IMR-90 (cell line): Measurements from ENCODE around the gene KCNK6. TPM values are rescaled to one million over a fixed set of nuclear protein-coding genes. Genes with fewer than 3 reads are reported as not detected.

ENCODE experiments used
- ATAC-seq: fragments of 200-7000 bp; cut with Tn5 transposase; 2 replicates; pipeline ENCODE4 v1.9.1; 2020; ENCODE audit warnings: low read depth, mild to moderate bottlenecking, moderate library complexity
- BruUV-seq: library from RNA; stranded (reverse); fragments of 400-500 nt; replicated peaks from 2 replicates; lab custom pipeline; 2021; lab: Mats Ljungman, UMichigan
- CTCF ChIA-PET: fragments of 300-600 bp; formaldehyde crosslinking; extraction: SDS; loops from one replicate; lab custom pipeline; 2021; ENCODE audit warnings: antibody characterized with exemption; lab: Yijun Ruan, JAX
- POLR2A ChIA-PET: fragments of 300-600 bp; sonication (Branson Sonifier 250); formaldehyde crosslinking; loops from one replicate; lab custom pipeline; 2022; ENCODE audit warnings: antibody characterized with exemption; ENCODE audit not compliant: unreplicated experiment; lab: Charles Lee
- DNase-seq: peaks from one replicate; pipeline ENCODE4 v3.0.0; 2013
- H2AFZ ChIP-seq: replicated peaks from 2 replicates; pipeline ENCODE3; 2013; ENCODE audit warnings: low read length, mild to moderate bottlenecking; ENCODE audit not compliant: poor library complexity
- H2AK5ac ChIP-seq: 2 replicates; pipeline ENCODE4 v1.6.1; 2013; ENCODE audit warnings: low read depth, low read length, inconsistent platforms
- H2AK9ac ChIP-seq: replicated peaks from 2 replicates; pipeline ENCODE3; 2013; ENCODE audit warnings: mild to moderate bottlenecking, low read depth, low read length, moderate library complexity; ENCODE audit not compliant: poor library complexity
- H2BK120ac ChIP-seq: 2 replicates; pipeline ENCODE4 v1.6.1; 2013; ENCODE audit warnings: low read depth, low read length, inconsistent platforms
- H2BK15ac ChIP-seq: 3 replicates; pipeline ENCODE4 v1.6.1; 2013; ENCODE audit warnings: low read depth, low read length, inconsistent platforms
- H2BK20ac ChIP-seq: 2 replicates; pipeline ENCODE4 v1.6.1; 2013; ENCODE audit warnings: low read depth, mild to moderate bottlenecking, inconsistent platforms, low read length, moderate library complexity
- H2BK5ac ChIP-seq: 2 replicates; pipeline ENCODE4 v1.6.1; 2013; ENCODE audit warnings: mild to moderate bottlenecking, low read depth, low read length, inconsistent platforms; ENCODE audit not compliant: poor library complexity, severe bottlenecking
- H3K14ac ChIP-seq: replicated peaks from 2 replicates; pipeline ENCODE4 v1.6.1; 2013; ENCODE audit warnings: low read depth, low read length, inconsistent platforms
- H3K18ac ChIP-seq: 2 replicates; pipeline ENCODE4 v1.6.1; 2013; ENCODE audit warnings: low read depth, low read length, control low read depth
- H3K23ac ChIP-seq: 2 replicates; pipeline ENCODE4 v1.6.1; 2013; ENCODE audit warnings: low read depth, low read length, inconsistent platforms
- H3K27ac ChIP-seq: 2 replicates; pipeline ENCODE4 v1.5.1; 2013; ENCODE audit warnings: mild to moderate bottlenecking, control low read depth, low read length; ENCODE audit not compliant: insufficient read depth
- H3K27me3 ChIP-seq: 2 replicates; pipeline ENCODE4 v1.6.1; 2013; ENCODE audit warnings: low read length; ENCODE audit not compliant: control insufficient read depth, insufficient read depth
- H3K36me3 ChIP-seq: 2 replicates; pipeline ENCODE4 v1.6.1; 2013; ENCODE audit warnings: low read length, mixed read lengths; ENCODE audit not compliant: control insufficient read depth, insufficient read depth
- H3K4ac ChIP-seq: 2 replicates; pipeline ENCODE4 v1.6.1; 2013; ENCODE audit warnings: low read depth, low read length, inconsistent platforms
- H3K4me1 ChIP-seq: 2 replicates; pipeline ENCODE4 v1.6.1; 2013; ENCODE audit warnings: low read length, mixed read lengths; ENCODE audit not compliant: control insufficient read depth, insufficient read depth
- H3K4me2 ChIP-seq: 2 replicates; pipeline ENCODE4 v1.6.1; 2013; ENCODE audit warnings: low read depth, mild to moderate bottlenecking, control low read depth, low read length, moderate library complexity
- H3K4me3 ChIP-seq: 2 replicates; pipeline ENCODE4 v1.5.1; 2013; ENCODE audit warnings: low read depth, mild to moderate bottlenecking, control low read depth, low read length, moderate library complexity; ENCODE audit not compliant: insufficient read depth
- H3K56ac ChIP-seq: 2 replicates; pipeline ENCODE4 v1.6.1; 2013; ENCODE audit warnings: low read length, inconsistent platforms; ENCODE audit not compliant: insufficient read depth; ENCODE audit errors: extremely low read depth
- H3K79me1 ChIP-seq, 2 experiments: 2 replicates each; pipeline ENCODE4 v1.6.1; 2013; ENCODE audit warnings: low read length in 2 of 2, inconsistent platforms in 1 of 2, low read depth in 1 of 2
- H3K9ac ChIP-seq: 2 replicates; pipeline ENCODE4 v1.6.1; 2013; ENCODE audit warnings: low read depth, low read length, control low read depth
- H3K9me1 ChIP-seq: 2 replicates; pipeline ENCODE4 v1.6.1; 2013; ENCODE audit warnings: low read length, inconsistent platforms; ENCODE audit not compliant: insufficient read depth
- H3K9me3 ChIP-seq: 2 replicates; pipeline ENCODE4 v1.6.1; 2013; ENCODE audit warnings: low read length; ENCODE audit not compliant: control insufficient read depth, insufficient read depth
- H4K20me1 ChIP-seq: 2 replicates; pipeline ENCODE4 v1.6.1; 2013; ENCODE audit warnings: low read length, inconsistent platforms; ENCODE audit not compliant: insufficient read depth
- H4K5ac ChIP-seq: 2 replicates; pipeline ENCODE4 v1.6.1; 2013; ENCODE audit warnings: mild to moderate bottlenecking, low read depth, low read length, control low read depth
- H4K8ac ChIP-seq, 2 experiments: 2 replicates each; pipeline ENCODE4 v1.6.1; 2013; ENCODE audit warnings: low read depth in 2 of 2, low read length in 2 of 2, control low read depth in 1 of 2, inconsistent platforms in 1 of 2
- H4K91ac ChIP-seq: 2 replicates; pipeline ENCODE4 v1.6.1; 2013; ENCODE audit warnings: low read depth, low read length, inconsistent platforms; ENCODE audit not compliant: insufficient read depth
- CEBPB ChIP-seq: IDR thresholded peaks from 2 replicates; pipeline ENCODE4 v1.6.1; 2012; ENCODE audit warnings: low read depth, low read length, improper control_type of control experiment
- CHD1 ChIP-seq: IDR thresholded peaks from 2 replicates; pipeline ENCODE4 v1.6.1; 2012; ENCODE audit warnings: low read depth, low read length, improper control_type of control experiment
- CTCF ChIP-seq: conservative IDR thresholded peaks from 2 replicates; pipeline ENCODE4 v1.5.1; 2012; ENCODE audit warnings: mild to moderate bottlenecking, low read depth, low read length, improper control_type of control experiment
- FOS ChIP-seq: fragments of 150-350 bp; IDR thresholded peaks from 2 replicates; pipeline ENCODE4 v1.6.1; 2016; ENCODE audit warnings: low read depth, low read length
- MAFK ChIP-seq: IDR thresholded peaks from 2 replicates; pipeline ENCODE4 v1.6.1; 2012; ENCODE audit warnings: low read depth, low read length, improper control_type of control experiment
- MAZ ChIP-seq: IDR thresholded peaks from 2 replicates; pipeline ENCODE4 v1.6.1; 2012; ENCODE audit warnings: low read depth, mild to moderate bottlenecking, low read length, improper control_type of control experiment, moderate library complexity, borderline replicate concordance
- MXI1 ChIP-seq: IDR thresholded peaks from 2 replicates; pipeline ENCODE4 v1.6.1; 2012; ENCODE audit warnings: low read depth, mild to moderate bottlenecking, low read length, moderate library complexity, borderline replicate concordance
- RCOR1 ChIP-seq: IDR thresholded peaks from 2 replicates; pipeline ENCODE4 v1.6.1; 2012; ENCODE audit warnings: mild to moderate bottlenecking, low read length, improper control_type of control experiment; ENCODE audit not compliant: insufficient replicate concordance
- RFX5 ChIP-seq: IDR thresholded peaks from 2 replicates; pipeline ENCODE4 v1.8.0; 2012; ENCODE audit warnings: low read depth, mild to moderate bottlenecking, low read length, moderate library complexity
- SMC3 ChIP-seq: fragments of 150-350 bp; IDR thresholded peaks from 2 replicates; pipeline ENCODE4 v1.6.1; 2016; ENCODE audit warnings: low read depth, mild to moderate bottlenecking, antibody characterized with exemption, low read length, moderate library complexity
- WGBS, 2 experiments: methylation state at CpG; one replicate each; pipeline versions ENCODE4 v1.1.5 to v1.1.7; 2013; ENCODE audit warnings: missing lambda C conversion rate in 2 of 2; ENCODE audit not compliant: insufficient read length in 1 of 2; ENCODE audit errors: extremely low coverage in 2 of 2; 5-methylcytosine and 5-hydroxymethylcytosine counted together
- dilution Hi-C: fragments of 300-500 bp; cut with HindIII; formaldehyde crosslinking; loops from one replicate; pipeline ENCODE4 v1.14.3; 2018; ENCODE audit warnings: low sequenced_read_pairs; ENCODE audit not compliant: unreplicated experiment
- in situ Hi-C: fragments of 300-500 bp; cut with MboI; formaldehyde crosslinking; loops from 3 replicates; pipeline ENCODE4 v1.14.3; 2019; ENCODE audit warnings: low sequenced_read_pairs, inconsistent platforms, mixed read lengths
- intact Hi-C: fragments of 100-400 bp; cut with micrococcal nuclease; formaldehyde crosslinking; loops from 2 replicates; pipeline ENCODE4 v1.10.0; 2022
- polyA plus RNA-seq, 3 experiments: library from polyadenylated mRNA; depleted of rRNA; stranded (reverse); fragments of >200 nt; gene quantifications; 2 replicates each; pipeline ENCODE4 v1.2.3, GENCODE V29; 2012; ENCODE audit warnings: low replicate concordance in 1 of 3
- total RNA-seq: library from RNA; depleted of rRNA; stranded (reverse); fragments of >200 nt; gene quantifications from 2 replicates; pipeline ENCODE4 v1.2.3, GENCODE V29; 2012

The KCNK6 gene
- total and polyA plus RNA-seq, 2 of the 4 experiments (the other 2 are of a cell fraction) = 2.7 to 4.5 TPM

DNA sequence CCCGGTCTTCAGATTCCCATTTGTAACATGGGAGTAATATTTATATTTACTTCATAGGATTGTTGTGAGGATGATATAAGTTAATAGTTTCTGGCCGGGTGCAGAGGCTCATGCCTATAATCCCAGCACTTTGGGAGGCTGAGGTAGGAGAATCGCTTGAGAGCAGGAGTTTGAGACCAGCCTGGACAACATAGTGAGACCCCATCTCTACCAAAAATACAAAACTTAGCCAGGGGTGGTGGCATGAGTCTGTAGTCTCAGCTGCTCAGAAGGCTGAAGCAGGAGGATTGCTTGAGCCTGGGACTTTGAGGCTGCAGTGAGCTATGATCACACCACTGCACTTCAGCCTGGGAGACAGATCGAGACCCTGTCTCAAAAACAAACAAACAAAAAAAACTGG is 27.2 kb downstream of the KCNK6 start:
- dilution Hi-C loops = no loop called here
- no peak overlapping the region for H4K91ac ChIP-seq
- in situ Hi-C loops = no loop called here
- H3K27ac ChIP-seq = no peak overlapping the region
- no peak overlapping the region for H2AFZ ChIP-seq
- H3K4me2 ChIP-seq = no peak overlapping the region
- POLR2A ChIA-PET = no interaction called here
- TF ChIP-seq CTCF (no peak), MXI1 (no peak), RFX5 (no peak), MAFK (no peak), MAZ (no peak), FOS (no peak), SMC3 (no peak), CHD1 (no peak), RCOR1 (no peak), CEBPB (no peak)
- no peak overlapping the region for H2AK5ac ChIP-seq
- DNase-seq = no peak
- no peaks in the 10 kb centered on the region for H3K79me1 ChIP-seq
- WGBS, 2 experiments = no CpG with 5 or more reads among the region's 4 CpGs
- no peaks in the 10 kb centered on the region for H3K9me1 ChIP-seq
- ATAC-seq = no peak
- CTCF ChIA-PET = interaction anchor here (0.6 to 1.5 kb wide), 2 partner anchors 11 to 582 kb away, joined by 3 read pairs; partner anchors contain the start of gene CATSPERG
- intact Hi-C loops = no loop called here
- H4K20me1 ChIP-seq = no peaks in the 10 kb centered on the region
- H3K9me3 ChIP-seq = no peaks in the 10 kb centered on the region
- no peak overlapping the region for H2BK20ac ChIP-seq
- no peaks in the 10 kb centered on the region for H3K36me3 ChIP-seq
- no peak overlapping the region for H3K23ac ChIP-seq
- no peak overlapping the region for H4K5ac ChIP-seq
- no peak overlapping the region for H2BK120ac ChIP-seq
- H3K9ac ChIP-seq = no peak overlapping the region
- no peak overlapping the region for H3K18ac ChIP-seq
- no peak overlapping the region for H2BK5ac ChIP-seq
- no peak overlapping the region for H3K14ac ChIP-seq
- H2BK15ac ChIP-seq = no peak overlapping the region
- no peak overlapping the region for H3K4ac ChIP-seq
- H4K8ac ChIP-seq = no peak overlapping the region
- no peaks in the 10 kb centered on the region for H3K4me1 ChIP-seq
- no peak overlapping the region for H2AK9ac ChIP-seq
- no peak overlapping the region for H3K56ac ChIP-seq
- BruUV-seq = no TSS peak
- H3K27me3 ChIP-seq = peaks cover 1% of the 10 kb centered on the region; the same call in 1 of the 2 replicates
- no peak overlapping the region for H3K4me3 ChIP-seq
